Omental fat pad (tissue), 4 donors: ENCODE data around the gene AGAP1. TPM values are rescaled to one million over a fixed set of nuclear protein-coding genes. Genes with fewer than 3 reads are reported as not detected.
A peak's percentile ranks its signal among the peaks of the same experiment; 100 is the strongest.

Source experiments
- ATAC-seq: fragments of 150-250 bp; one replicate; pipeline ENCODE4 v1.9.1; 2016; ENCODE audit warnings: mild to moderate bottlenecking, moderate library complexity; ENCODE audit not compliant: low FRiP score
- DNase-seq: peaks from one replicate; pipeline ENCODE4 v3.0.0-alpha.2; 2019; ENCODE audit warnings: low spot score
- total RNA-seq, 4 donors: library from RNA; depleted of rRNA; stranded (reverse); fragments of >200 nt; gene quantifications; one replicate each; pipeline ENCODE4 v1.1.0, GENCODE V29; 2016
- TF ChIP-seq, protein P1 (sequence below), 3 donors: fragments of 450-650 bp; IDR thresholded peaks; one replicate each; pipeline ENCODE4 v1.5.1; 2016 to 2017; ENCODE audit warnings: antibody characterized with exemption in 3 of 3, mild to moderate bottlenecking in 3 of 3, moderate library complexity in 2 of 3

The AGAP1 gene
- total RNA-seq, 4 donors from 2014 or later, result 15.5 to 24.3 (median 16.2) TPM

DNA sequence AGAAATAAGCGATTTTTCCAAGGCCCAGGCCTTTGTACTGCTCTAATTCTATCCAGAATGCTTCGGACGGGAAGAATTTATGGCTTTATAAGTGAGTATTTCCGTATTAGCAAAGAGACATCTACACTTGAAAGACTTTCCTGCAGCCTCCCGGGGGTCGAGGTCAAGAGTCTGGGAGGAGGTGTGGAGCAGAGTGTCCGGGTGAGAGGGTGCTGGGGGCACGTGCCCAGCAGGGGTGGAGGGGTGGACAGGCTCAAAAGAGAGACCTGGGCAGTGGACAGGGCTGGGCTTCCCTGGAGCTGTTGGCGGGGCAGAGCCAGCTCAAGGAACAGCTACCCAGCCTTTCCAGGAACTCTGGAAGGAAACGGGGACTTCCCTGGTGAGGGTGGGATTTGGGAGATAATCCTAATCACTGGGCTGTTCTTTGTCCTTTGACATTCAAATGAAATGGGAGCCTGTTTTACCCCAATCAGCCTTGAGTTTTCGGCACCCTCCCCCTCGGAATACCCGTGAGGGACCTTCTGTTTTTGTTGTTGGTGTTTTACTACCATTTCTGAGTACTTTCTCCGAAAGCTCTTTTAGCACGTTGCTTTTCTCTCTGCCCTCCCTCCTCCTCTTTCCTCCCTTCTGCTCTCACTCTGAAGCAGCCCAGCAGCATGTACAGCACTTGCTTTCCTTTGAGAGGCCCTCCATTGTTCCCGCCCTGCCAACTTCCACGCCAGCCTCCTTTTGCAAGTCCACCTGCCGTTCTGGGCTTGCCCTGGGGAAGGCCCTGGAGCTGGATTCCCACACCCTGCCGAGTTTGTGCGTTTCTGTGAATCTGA lies 164.7 kb downstream of the AGAP1 start:
- TF ChIP-seq, protein P1, sequence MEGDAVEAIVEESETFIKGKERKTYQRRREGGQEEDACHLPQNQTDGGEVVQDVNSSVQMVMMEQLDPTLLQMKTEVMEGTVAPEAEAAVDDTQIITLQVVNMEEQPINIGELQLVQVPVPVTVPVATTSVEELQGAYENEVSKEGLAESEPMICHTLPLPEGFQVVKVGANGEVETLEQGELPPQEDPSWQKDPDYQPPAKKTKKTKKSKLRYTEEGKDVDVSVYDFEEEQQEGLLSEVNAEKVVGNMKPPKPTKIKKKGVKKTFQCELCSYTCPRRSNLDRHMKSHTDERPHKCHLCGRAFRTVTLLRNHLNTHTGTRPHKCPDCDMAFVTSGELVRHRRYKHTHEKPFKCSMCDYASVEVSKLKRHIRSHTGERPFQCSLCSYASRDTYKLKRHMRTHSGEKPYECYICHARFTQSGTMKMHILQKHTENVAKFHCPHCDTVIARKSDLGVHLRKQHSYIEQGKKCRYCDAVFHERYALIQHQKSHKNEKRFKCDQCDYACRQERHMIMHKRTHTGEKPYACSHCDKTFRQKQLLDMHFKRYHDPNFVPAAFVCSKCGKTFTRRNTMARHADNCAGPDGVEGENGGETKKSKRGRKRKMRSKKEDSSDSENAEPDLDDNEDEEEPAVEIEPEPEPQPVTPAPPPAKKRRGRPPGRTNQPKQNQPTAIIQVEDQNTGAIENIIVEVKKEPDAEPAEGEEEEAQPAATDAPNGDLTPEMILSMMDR (IDR thresholded peaks at IDR 0.05), result no peak
- DNase-seq (no peak), ATAC-seq (no peak)

DNA sequence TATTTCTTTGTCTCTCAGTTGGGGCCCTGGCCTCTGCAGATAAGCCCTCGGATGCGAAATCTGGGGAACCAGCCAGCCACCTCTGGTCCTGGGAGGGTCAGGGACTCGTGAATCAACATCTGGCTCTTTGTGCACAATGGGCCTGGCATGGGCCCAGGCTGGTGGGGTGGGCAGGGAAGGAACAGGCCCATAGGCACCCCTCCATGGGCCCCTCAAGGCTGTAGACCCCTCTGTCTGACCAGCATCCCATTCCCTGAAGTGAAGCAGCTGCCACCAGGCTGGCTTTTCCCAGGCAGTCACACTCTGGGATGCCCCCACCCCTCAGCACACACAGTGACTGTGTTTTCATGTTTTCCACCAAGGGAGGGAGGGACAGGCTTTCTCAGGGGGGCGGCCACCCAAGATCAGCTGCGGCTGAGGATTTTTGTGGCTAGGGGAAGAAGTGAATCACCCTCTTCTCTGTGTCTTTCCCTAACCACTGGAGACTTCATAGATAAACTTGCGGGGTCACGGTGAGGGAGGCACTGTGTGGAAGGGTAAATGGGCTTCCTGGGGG lies 166.0 kb downstream of the AGAP1 start:
- TF ChIP-seq, protein P1 (IDR thresholded peaks at IDR 0.05), result no peak
- DNase-seq (no peak), ATAC-seq (no peak)

DNA sequence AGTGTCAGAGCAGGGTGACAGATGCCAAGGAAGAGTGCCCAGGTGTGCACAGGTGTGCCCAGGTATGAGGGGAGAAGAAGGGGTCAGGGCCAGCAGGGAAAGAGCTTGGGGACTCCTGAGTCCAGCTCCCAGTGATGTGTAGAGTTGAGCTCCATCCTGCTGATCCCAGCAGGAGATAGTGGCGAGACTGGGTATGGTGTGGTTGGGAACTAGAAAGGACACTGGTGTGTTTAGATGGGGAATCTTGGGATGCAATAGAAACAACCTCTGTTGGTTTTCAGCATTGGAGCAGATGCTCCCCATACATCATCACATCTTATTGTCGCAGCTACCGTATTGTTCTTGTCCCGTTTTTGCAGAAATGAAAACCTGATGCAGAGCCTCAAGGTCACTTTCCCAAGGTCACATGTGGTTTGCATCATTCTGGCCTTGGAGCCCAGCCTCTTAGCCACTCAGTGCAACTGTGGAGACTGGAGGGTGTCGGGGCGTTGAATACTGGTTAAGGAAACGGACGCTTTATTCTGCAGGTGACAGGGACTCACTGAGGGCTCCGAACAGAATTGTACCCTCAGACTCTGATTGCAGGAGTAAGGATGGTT lies 166.7 kb downstream of the AGAP1 start:
- no peak for ATAC-seq
- TF ChIP-seq, protein P1 (IDR thresholded peaks at IDR 0.05), result no peak
- DNase-seq, result no peak

DNA sequence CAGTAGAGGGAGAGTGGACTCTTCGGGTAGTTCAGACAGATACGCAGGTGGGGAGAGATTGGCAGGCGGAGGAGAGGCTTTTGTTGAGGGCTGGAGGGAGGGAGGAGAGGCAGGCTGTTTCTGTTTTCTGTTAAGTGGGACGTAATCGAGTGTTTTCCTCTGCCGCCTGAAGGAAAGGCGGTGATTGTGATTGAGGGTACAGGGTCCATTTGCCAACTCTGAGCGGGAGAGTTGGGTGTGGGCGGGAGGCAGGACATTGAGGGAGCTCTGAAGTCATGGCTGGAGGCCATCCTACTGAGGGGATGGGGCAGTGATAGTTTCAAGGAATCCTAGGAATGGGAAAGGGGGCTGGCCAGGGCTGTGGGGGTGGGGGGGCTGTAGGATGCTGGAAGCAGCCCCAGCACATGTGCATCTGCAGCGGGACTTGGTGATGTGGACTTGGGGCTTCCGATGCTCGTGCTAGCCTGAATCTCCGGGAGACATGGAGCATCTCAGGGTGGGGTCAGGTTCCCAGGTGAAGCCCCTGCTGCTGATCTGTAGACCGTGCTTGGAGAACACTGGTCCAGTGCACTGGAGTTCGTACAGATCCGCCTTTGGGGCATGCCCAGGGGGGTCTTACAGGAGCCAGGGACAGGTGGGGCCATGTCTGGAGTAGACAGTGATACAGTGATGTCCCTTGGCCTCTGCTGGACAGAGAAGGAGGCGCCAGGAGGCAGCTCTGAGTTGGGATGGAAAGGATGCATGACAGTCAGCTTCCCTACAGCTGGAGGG lies 167.5 kb downstream of the AGAP1 start:
- peak; percentile 42 for ATAC-seq
- TF ChIP-seq, protein P1 (IDR thresholded peaks at IDR 0.05), result no peak
- DNase-seq, result no peak

DNA sequence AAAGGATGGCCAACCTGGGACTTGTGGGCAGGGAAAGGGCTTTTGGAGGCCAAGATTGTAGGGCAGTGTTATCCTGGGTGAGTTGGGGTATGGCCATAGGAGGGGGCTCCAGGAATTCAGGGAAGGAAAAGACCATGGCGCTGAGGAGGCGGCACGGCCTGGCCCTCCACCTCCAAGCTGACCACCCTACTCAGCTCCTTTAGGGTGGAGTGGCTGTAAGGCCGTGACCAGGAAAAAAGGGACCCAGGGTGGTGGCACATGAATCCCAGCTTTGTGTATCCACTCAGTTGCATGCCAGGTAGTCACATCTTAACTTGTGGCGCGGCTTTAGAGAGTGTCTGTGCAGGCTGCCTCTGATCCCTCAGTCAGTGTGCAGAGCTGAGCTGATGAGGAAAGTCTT lies 168.1 kb downstream of the AGAP1 start:
- no peak for DNase-seq

DNA sequence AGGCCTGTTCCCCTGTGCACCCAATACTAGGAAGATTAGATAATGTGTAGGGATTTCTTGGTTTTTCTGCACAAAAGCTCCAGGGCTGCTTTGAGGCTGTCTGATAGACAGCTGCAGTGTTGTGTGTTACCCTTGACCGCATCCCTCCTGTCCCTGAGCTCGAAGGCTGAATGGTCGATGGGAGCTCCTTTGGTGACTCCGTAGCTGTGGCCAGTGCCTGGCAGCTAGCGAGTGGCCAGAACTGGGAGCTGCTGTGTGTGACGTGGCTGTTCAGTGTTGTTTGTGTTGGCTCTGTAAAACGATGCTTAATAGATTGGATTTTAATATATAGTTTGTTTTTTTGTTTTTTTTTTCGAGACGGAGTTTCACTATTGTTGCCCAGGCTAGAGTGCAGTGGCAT lies 170.0 kb downstream of the AGAP1 start:
- TF ChIP-seq, protein P1 (IDR thresholded peaks at IDR 0.05), result no peak
- no peak for DNase-seq
- ATAC-seq, result no peak

More for the DNA sequence above, 168.1 kb downstream of the AGAP1 start:
- TF ChIP-seq, protein P1 (IDR thresholded peaks at IDR 0.05), result no peak
- no peak for ATAC-seq
